Transverse colon (tissue), 4 donors: ENCODE measurements around the gene WNT9A. TPM values are rescaled to one million over a fixed set of nuclear protein-coding genes. Genes with fewer than 3 reads are reported as not detected.

Experiments
- DNase-seq: peaks from one replicate; pipeline ENCODE4 v3.0.0-alpha.2; 2019
- H3K27ac ChIP-seq, 4 donors: fragments of 200-600 bp; sonication (generic); 2 replicates each; pipeline ENCODE4 v1.5.1; 2016 to 2018; ENCODE audit warnings: inconsistent platforms in 4 of 4
- H3K27me3 ChIP-seq: fragments of 200-600 bp; sonication (generic); 2 replicates; pipeline ENCODE4 v1.5.1; 2017; ENCODE audit warnings: inconsistent platforms
- H3K36me3 ChIP-seq, 4 donors: fragments of 200-600 bp; sonication (generic); 2 replicates each; pipeline ENCODE4 v1.5.1; 2017 to 2019; ENCODE audit warnings: inconsistent platforms in 4 of 4
- H3K4me1 ChIP-seq, 4 donors: fragments of 200-600 bp; sonication (generic); 2 replicates each; pipeline ENCODE4 v1.5.1; 2017 to 2020; ENCODE audit warnings: inconsistent platforms in 4 of 4
- H3K4me3 ChIP-seq, 4 donors: fragments of 200-600 bp; sonication (generic); 1 replicate in 1 of 4; 2 replicates in 3 of 4; pipeline versions ENCODE4 v1.5.1 to v1.6.1; 2017 to 2019; ENCODE audit warnings: inconsistent platforms in 4 of 4
- H3K9me3 ChIP-seq, 2 donors: fragments of 200-600 bp; sonication (generic); 2 replicates each; pipeline ENCODE4 v1.5.1; 2017 to 2019; ENCODE audit warnings: inconsistent platforms in 2 of 2
- CTCF ChIP-seq, 5 experiments: fragments of 200-600 bp in 3 of 5; fragments of 450-650 bp in 2 of 5; sonication (generic) in 3 of 5; IDR thresholded peaks; 1 replicate in 2 of 5; 2 replicates in 3 of 5; pipeline ENCODE4 v1.5.1; 2016 to 2017; ENCODE audit warnings: antibody characterized with exemption in 5 of 5, inconsistent platforms in 3 of 5, mild to moderate bottlenecking in 2 of 5, moderate library complexity in 1 of 5
- EP300 ChIP-seq: sonication (generic); formaldehyde crosslinking; IDR thresholded peaks from one replicate; pipeline ENCODE4 v1.6.1; 2017; ENCODE audit warnings: antibody characterized with exemption, low read depth
- POLR2A ChIP-seq: fragments of 450-650 bp; IDR thresholded peaks from one replicate; pipeline ENCODE4 v1.6.1; 2016; ENCODE audit warnings: antibody characterized with exemption, mild to moderate bottlenecking, moderate library complexity
- POLR2AphosphoS5 ChIP-seq, 3 donors: sonication (generic); formaldehyde crosslinking; IDR thresholded peaks; one replicate each; pipeline ENCODE4 v1.6.1; 2016; ENCODE audit warnings: antibody characterized with exemption in 3 of 3
- WGBS, 2 donors: methylation state at CpG; one replicate each; pipeline ENCODE4 v1.1.5; 2018; ENCODE audit warnings: low coverage in 1 of 2; 5-methylcytosine and 5-hydroxymethylcytosine counted together
- in situ Hi-C, 4 donors: fragments of 200-750 bp; cut with MboI; loops; one replicate each; pipeline versions ENCODE4 v1.15.0 to v1.15.1; 2017; ENCODE audit warnings: low sequenced_read_pairs in 3 of 4, low pct_ligation_motif_present in 1 of 4, low pct_unique_long_range_greater_than_20kb in 1 of 4
- intact Hi-C: fragments of 100-400 bp; cut with DNase I; formaldehyde crosslinking; loops from one replicate; pipeline ENCODE4 v1.15.1; 2023; ENCODE audit warnings: low total_unique reads
- small RNA-seq, 4 donors: library from RNA; depleted of rRNA; stranded (forward); fragments of <200 nt; gene quantifications; one replicate each; pipeline ENCODE3, GENCODE V24; 2016
- total RNA-seq, 4 donors: library from RNA; depleted of rRNA; stranded (reverse); fragments of >200 nt; gene quantifications; one replicate each; pipeline ENCODE4 v1.1.0, GENCODE V29; 2016

The WNT9A gene
- total RNA-seq, 4 donors from 2014 or later, result 1.2 to 4.0 (median 1.8) TPM

- Histone ChIP-seq H3K9me3 (peaks cover 0 to 2% of the 10 kb centered on the region in 2 donors), H3K27me3 (peaks cover 2% of the 10 kb centered on the region), H3K27ac (no peak overlapping the region), H3K36me3 (no peaks in the 10 kb centered on the region), H3K4me3 (no peak overlapping the region), H3K4me1 (no peaks in the 10 kb centered on the region)
- in situ Hi-C loops, result no loop called here
- TF ChIP-seq POLR2AphosphoS5 (IDR thresholded peaks at IDR 0.05), result no peak
- no peak for TF ChIP-seq POLR2A
- no peak for TF ChIP-seq EP300
- WGBS, 2 donors, result 66 to 67% methylated on average over 3 of the region's 3 CpGs
- no peak for DNase-seq
- intact Hi-C loops, result no loop called here
Measured at GRCh38 chr1:227870366-227870765, 77.4 kb downstream of the WNT9A start.

GRCh38 chr1:227869851-227870305 lies 77.9 kb downstream of the WNT9A start:
- TF ChIP-seq POLR2A, result no peak
- TF ChIP-seq POLR2AphosphoS5 (IDR thresholded peaks at IDR 0.05), result no peak
- WGBS, 2 donors, result 55 to 100% methylated on average over 1 to 5 of the region's 5 CpGs
- no peak for DNase-seq
- no peaks in the 10 kb centered on the region for H3K4me1 ChIP-seq
- H3K27me3 ChIP-seq, result peaks cover 2% of the 10 kb centered on the region
- H3K9me3 ChIP-seq, result peaks cover 0 to 6% of the 10 kb centered on the region in 2 donors
- in situ Hi-C loops (no loop called here), intact Hi-C loops (no loop called here)
- no peaks in the 10 kb centered on the region for H3K36me3 ChIP-seq
- H3K27ac ChIP-seq, result no peak overlapping the region
- no peak overlapping the region for H3K4me3 ChIP-seq

GRCh38 chr1:227869279-227869842 lies 78.4 kb downstream of the WNT9A start:
- H3K27me3 ChIP-seq, result peaks cover 2% of the 10 kb centered on the region
- intact Hi-C loops, result no loop called here
- in situ Hi-C loops, result no loop called here
- no peak overlapping the region for H3K4me3 ChIP-seq
- H3K9me3 ChIP-seq, result peaks cover 0 to 8% of the 10 kb centered on the region in 2 donors
- 40 to 65% methylated on average over 1 to 5 of the region's 5 CpGs for WGBS, 2 donors
- DNase-seq, result no peak
- no peaks in the 10 kb centered on the region for H3K4me1 ChIP-seq
- TF ChIP-seq CTCF (IDR thresholded peaks at IDR 0.05) (no peak), POLR2AphosphoS5 (IDR thresholded peaks at IDR 0.05) (no peak), POLR2A (no peak), EP300 (no peak)
- no peak overlapping the region for H3K27ac ChIP-seq
- H3K36me3 ChIP-seq, result no peaks in the 10 kb centered on the region

Small RNAs within 50 kb of the gene (small RNA-seq; reads per million reads assigned to genes)
- gene MIR5008, result 0 to 0.55 (median 0.14) reads per million in 4 donors
- 0 reads per million in 4 donors for gene SEPT14P17

Other genes with a start within 250 kb of the WNT9A start
- gene JMJD4, start 212.6 kb downstream of the WNT9A start, total RNA-seq, result 10 to 100 TPM in 3 of 4 donors, 1 to 10 TPM in 1; 6.8 to 52.7 (median 19.8) TPM
- 10 to 100 TPM; 24.1 to 49.0 (median 38.4) TPM for gene SNAP47, start 212.5 kb downstream of the WNT9A start, total RNA-seq
- gene PRSS38, start 132.3 kb downstream of the WNT9A start, total RNA-seq, result not detected
- not detected for gene WNT3A, start 59.1 kb upstream of the WNT9A start, total RNA-seq
- 100 to 1,000 TPM; 303 to 452 (median 375) TPM for gene ARF1, start 134.8 kb upstream of the WNT9A start, total RNA-seq
- gene C1orf35, start 155.4 kb upstream of the WNT9A start, total RNA-seq, result 10 to 100 TPM; 11.6 to 17.1 (median 15.7) TPM
- 10 to 100 TPM; 47.1 to 95.5 (median 77.1) TPM for gene MRPL55, start 161.4 kb upstream of the WNT9A start, total RNA-seq
- 100 to 1,000 TPM; 183 to 573 (median 382) TPM for gene GUK1, start 192.3 kb upstream of the WNT9A start, total RNA-seq
- 1 to 10 TPM in 2 of 4 donors, under 1 TPM in 2; 0.20 to 7.1 (median 1.4) TPM for gene GJC2, start 202.0 kb upstream of the WNT9A start, total RNA-seq
- gene IBA57, start 217.9 kb upstream of the WNT9A start, total RNA-seq, result 10 to 100 TPM in 3 of 4 donors, 1 to 10 TPM in 1; 7.5 to 13.5 (median 10.4) TPM